ENCODE data around the gene NEURL1.

DNA sequence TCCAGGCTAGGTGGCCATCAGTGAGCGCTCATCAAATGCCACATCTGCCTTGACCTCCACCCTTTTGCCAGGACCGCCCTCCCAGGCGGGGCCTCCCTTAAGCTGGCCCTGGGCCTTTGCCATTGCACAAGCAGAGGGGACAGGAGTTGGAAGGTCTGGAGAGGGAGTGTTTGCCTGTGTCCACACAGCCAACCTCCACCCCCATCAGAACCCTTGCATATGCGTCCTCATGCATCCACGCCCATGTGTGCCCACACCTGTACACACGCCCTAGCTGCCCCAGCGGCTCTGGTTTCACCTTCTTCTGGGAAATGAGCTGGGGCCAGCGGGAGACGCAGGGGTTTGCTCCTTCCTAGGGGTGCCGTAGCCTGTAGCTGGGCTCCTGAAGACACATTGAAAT, 64.0 kb downstream of the NEURL1 start:
- TF ChIP-seq, protein P1, sequence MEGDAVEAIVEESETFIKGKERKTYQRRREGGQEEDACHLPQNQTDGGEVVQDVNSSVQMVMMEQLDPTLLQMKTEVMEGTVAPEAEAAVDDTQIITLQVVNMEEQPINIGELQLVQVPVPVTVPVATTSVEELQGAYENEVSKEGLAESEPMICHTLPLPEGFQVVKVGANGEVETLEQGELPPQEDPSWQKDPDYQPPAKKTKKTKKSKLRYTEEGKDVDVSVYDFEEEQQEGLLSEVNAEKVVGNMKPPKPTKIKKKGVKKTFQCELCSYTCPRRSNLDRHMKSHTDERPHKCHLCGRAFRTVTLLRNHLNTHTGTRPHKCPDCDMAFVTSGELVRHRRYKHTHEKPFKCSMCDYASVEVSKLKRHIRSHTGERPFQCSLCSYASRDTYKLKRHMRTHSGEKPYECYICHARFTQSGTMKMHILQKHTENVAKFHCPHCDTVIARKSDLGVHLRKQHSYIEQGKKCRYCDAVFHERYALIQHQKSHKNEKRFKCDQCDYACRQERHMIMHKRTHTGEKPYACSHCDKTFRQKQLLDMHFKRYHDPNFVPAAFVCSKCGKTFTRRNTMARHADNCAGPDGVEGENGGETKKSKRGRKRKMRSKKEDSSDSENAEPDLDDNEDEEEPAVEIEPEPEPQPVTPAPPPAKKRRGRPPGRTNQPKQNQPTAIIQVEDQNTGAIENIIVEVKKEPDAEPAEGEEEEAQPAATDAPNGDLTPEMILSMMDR (IDR thresholded peaks at IDR 0.05), result no peak
- TF ChIP-seq POLR2A (IDR thresholded peaks at IDR 0.05), result no peak

Measured in tibial nerve (tissue), 3 donors.